GM19372 (cell line): Measurements from ENCODE around the gene NPAT.
"Not testable (repeated sequence)": the region's sequence is repeated elsewhere in the genome, so short reads cannot be mapped to it uniquely, and the experiment has no call there.

ENCODE experiments used
- ATAC-seq: cut with Tn5 transposase; IDR thresholded peaks from one replicate; pipeline ENCODE4 v1.9.1; 2021; ENCODE audit warnings: mild to moderate bottlenecking, low read depth, moderate library complexity; ENCODE audit not compliant: unreplicated experiment

The NPAT gene

DNA sequence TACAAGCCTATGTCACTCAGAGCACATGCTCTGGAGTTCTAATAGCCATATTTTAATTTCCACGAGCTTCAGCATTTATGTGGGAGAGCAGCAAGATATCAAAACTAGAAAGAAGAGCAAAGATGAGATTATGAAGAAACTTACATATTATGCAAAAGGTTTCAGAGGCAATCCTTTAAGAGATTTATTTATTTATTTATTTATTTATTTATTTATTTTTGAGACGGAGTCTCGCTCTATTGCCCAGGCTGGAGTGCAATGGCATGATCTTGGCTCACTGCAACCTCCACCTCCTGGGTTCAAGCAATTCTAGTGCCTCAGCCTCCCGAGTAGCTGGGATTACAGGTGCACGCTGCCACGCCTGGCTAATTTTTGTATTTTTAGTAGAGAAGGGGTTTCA, 59.6 kb downstream of the NPAT start:
- not testable (repeated sequence) for ATAC-seq

DNA sequence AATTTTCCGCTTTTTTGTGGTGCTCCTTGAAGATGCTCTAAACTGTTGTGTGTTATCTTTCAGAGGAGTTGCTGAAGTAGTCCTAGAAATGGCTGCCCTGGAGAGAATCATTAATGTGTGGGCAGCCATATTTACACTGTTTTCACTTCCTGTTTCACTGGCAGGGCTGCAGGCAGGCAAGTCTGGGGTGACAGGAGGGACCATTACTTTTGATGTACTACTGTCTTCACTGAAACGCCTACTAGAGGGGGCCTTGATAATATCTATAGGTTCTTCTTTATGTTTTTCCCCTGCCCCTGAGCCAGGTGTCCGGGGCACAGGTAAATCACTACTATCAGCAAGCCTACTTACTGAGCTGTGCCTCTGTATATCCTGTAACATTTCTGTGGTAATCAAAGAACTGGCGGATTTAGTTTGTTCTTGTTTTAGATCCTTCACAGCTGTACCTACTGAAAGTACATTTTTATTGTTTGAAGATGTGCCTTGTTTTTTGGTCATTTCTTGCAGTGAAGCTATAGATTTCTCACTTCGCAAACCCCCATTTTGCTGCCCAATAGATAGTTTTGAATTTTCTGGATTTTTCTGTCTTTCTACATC, 61.4 kb downstream of the NPAT start:
- peak; percentile 99 for ATAC-seq

DNA sequence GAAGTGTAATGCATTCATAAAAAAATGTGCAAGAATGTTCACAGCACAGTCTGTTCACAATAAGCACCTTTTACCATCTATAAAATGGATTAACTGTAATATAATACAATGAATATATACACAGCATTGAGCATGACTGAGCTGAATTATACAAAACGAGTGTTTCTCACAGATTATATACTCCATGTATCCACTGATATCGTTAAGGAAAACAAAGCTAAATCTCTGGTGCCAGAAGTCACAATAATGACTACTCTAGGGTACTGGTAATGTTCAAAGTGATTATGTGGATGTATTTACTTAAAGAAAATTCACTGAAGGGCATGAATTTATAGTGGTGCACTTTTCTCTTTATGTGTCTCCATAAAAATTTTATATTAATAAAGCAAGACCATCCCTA, 67.8 kb downstream of the NPAT start:
- no peak for ATAC-seq

DNA sequence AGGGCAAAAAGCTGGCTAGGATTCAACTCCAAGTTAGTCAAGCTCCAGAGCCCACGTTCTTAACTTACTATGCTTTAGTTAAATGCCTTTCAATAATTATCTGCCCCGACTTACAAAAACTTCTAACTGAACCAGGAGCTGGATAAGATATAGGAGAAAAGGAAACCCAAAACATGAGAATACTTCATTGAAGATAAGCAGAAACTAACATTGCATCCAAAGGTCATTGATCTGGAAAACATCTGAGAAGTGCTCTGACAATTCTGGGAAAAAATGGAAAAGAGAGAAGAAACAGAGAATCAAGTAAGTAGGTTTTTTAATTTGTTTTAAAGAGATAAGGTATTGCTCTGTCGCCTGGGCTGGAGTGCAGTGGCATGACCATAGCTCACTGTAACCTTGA, 73.9 kb downstream of the NPAT start:
- ATAC-seq = no peak

DNA sequence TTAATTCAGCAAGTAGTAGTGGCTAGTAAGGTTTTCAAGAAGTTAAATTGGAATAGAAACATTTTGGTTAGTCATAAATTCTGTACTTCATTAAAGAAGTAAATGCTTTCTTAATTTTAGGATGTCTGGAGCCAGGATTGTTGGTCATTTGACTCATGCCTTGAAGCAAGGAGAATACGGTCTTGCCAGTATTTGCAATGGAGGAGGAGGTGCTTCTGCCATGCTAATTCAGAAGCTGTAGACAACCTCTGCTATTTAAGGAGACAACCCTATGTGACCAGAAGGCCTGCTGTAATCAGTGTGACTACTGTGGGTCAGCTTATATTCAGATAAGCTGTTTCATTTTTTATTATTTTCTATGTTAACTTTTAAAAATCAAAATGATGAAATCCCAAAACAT, 75.3 kb downstream of the NPAT start:
- no peak for ATAC-seq

DNA sequence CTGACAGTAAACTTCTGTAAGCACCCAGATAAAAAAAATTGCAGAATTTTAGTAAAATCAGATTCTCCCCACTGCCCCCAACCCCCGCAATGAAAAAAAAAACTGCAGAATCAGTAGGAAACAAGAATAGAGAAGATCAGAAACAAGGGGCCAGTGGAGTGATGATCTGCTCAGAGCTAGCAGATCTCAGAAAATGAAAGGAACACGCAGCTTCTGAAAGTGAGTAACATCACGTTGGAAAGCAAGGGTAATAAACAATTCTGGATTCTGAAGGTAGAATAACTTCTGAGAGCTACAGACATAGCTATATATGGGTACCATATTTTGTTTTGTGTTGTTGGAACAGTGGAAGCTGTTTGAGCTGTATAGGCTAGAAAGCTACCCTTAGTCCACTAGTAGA, 77.8 kb downstream of the NPAT start:
- no peak for ATAC-seq

DNA sequence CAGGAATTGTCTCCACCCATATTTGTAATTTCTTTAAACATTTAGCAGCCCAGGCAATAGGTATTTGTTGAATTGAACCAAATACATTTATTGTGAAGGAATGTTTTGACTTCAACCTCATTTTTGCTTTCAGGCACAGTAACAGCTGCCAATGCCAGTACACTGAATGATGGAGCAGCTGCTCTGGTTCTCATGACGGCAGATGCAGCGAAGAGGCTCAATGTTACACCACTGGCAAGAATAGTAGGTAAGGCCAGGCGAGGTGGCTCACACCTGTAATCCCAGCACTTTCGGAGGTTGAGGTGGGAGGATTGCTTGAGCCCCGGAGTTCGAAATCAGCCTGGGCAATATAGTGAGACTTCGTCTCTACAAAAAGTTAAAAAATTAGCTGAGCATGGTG, 80.1 kb downstream of the NPAT start:
- no peak for ATAC-seq

DNA sequence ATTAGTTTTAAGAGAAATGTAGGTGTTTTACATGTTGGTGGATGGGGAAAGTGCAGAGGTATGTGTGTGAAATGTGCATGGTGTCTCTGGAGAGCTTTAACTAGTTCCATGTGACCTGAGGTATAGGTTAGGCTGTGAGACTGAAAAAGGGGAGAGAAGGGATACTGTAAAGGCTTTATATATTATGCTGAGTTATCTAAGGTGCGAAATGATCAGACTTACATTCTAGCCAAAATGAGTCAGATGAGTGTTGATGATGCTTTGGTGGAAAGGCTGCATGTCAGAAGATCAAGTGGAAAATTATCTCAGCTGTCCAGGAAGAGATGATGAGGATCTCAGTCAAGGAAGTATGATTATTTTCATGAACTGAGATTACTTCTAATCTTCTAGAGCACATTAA, 85.2 kb downstream of the NPAT start:
- no peak for ATAC-seq

DNA sequence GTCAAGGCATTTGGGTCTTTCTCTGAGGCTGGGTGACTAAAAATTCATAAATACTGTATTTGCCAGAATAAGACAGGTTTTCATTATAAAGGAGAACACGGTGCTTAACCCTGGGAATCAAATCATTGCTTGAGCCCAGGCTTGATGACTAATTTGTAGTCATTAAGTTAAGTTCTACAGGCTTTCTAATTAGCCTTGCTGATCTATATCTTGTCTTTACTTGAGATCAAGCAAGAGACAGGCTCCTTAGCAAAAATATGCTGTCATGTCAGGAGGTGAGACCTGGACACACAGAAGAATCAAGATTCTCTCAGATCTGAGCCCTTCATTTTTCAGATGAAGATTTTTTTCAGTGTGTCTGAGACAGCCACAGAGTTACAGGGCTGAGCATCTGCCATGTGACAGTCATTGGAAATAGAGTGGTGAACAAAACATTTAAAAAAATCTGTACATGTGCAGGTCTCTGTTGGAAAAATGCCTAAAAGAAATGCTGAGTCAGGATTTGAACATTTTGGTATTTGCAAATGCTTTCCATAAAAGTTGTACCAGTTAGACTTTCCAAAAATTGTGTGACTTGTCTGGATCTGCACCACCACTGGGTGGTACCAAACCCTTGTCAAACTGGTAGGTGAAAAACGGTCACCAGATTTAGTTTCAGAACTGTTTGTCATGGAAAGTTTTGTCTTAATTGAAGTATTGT, 86.4 kb downstream of the NPAT start:
- ATAC-seq = peak; percentile 55

DNA sequence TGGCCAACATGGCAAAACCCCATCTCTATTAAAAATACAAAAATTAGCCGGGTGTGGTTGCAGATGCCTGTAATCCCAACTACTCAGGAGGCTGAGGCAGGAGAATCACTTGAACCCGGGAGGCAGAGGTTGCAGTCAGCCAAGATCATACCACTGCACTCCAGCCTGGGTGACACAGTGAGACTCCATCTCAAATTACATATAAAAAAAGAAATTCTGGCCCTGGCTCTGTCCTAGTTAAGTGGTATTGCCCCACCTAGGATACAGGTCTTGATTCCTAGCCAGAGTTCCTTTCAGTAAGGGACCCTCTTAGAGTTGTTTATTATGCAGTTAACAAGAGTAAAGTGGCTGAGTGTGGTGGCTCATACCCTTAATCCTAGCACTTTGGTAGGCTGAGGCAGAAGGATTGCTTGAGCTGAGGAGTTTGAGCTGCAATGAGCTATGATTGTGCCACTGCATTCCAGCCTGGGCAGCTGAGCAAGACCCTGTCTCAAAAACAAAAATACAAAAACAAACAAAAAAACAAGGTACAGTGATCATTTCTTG, 89.4 kb downstream of the NPAT start:
- not testable (repeated sequence) for ATAC-seq

DNA sequence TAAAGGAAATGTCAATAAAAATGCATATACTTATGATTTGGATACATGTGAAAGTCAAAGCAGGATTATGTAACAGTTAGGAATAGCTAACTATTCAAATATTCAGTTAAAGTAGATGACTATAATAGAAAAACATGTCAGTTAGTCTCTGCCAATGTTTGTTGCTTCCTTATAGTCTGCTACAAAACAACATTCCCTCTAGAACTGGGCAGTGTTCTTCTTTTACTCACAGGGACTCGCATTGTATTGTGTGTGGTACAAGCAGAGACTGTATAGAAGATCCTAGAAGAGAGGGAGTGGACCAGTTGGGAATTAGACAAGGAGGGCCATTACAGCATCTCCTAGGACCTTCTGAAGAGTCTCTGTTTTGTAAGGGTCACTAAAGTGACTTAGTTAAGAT, 90.4 kb downstream of the NPAT start:
- ATAC-seq = no peak

DNA sequence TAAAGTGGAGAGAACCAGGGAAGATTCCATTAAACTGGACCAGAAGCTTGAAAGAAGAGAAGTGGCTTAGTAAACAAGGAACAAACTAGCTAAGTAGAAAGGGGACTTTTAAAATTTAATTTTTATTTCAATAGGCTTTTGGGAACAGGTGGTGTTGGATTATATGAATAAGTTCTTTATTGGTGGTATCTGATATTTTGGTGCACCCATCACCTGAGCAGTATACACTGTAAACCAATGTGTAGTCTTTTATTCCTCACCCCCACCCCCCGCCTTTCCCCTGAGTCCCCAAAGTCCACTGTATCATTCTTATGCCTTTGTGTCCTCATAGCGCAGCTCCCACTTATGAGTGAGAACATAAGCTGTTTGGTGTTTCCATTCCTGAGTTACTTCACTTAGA, 93.7 kb downstream of the NPAT start:
- no peak for ATAC-seq

DNA sequence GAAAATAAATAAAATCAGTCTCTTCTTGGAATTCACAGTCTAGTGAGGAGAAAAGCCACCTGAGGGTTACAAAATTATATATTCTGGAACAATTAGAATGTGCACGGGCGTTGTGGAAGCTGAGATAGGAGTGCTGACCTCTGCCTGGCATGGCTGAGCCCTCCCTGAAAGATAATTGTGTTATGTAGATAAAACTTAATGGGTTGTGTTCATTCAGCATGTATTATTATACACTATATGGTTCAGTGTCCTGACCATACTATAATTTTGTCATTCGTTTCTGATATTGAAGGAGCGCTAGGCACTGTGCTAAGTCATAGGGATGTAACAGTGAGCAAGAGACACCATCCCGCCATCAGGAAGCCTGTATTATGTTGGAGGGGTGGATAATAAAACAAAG, 97.3 kb downstream of the NPAT start:
- ATAC-seq = no peak

DNA sequence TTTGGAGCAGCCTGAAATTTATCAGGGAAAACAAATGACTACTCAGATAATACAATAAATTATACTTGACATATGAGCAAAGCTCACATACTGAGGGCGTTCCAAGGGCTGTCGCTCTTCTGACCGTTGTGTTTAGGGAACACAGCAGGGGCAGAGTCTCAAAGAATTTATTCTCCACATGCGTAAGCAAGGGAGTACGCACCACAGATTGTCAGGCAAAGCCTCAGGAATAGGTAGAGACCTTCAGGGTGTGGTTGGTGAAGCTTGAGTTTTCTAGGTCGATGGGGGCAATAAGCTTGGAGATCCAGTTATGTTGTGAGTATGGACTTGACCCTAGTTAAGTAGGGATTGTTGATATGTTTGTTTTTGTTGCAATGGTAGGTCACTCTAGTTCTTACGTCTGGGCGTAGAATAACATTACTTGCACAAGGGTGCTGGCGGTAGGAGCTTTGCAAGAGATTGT, 100.2 kb downstream of the NPAT start:
- ATAC-seq = no peak

DNA sequence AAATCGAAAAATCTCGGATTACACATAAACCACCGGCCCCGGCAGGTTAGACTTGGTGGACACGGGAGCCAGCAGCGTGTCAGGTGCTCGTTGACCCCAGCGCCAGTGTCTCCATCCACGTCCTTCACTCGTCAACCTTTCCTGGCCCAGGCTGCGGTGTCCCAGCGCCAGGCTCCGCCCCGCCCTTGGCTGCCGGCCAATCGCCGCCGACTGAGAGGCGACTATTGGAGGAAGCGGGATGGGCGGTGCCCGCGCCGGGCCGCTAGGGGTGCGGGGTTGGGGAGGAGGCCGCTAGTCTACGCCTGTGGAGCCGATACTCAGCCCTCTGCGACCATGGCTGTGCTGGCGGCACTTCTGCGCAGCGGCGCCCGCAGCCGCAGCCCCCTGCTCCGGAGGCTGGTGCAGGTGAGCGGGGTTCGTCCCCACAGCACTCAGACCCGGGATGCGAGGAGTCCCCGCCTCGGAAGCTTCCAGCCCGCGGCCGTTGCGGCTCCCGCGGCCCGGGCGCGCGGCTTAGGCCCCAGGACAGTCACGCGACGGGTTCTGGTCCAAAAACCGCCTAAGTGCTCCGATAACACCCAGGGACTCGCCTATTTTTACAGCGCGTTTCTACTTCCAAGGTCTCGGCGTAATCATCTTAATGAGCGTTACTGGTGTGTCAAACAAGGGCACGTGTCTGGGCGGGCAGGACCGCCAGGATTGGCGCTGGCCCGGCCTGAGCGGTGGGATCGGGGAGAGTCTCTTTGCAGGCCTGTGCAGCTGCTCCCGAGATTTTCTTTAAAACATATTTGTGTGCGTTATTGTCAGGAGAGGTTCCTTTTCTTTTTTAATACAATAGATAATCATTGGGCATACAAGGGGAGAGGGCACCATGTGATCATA, 100.9 kb downstream of the NPAT start, which contains the start of gene ACAT1:
Gene ACAT1, plus strand, starts transcription at position 294 of the 882 bp plus-strand sequence. Its CDS starts 40 bp downstream, at position 334.
- peak; percentile 98 for ATAC-seq

DNA sequence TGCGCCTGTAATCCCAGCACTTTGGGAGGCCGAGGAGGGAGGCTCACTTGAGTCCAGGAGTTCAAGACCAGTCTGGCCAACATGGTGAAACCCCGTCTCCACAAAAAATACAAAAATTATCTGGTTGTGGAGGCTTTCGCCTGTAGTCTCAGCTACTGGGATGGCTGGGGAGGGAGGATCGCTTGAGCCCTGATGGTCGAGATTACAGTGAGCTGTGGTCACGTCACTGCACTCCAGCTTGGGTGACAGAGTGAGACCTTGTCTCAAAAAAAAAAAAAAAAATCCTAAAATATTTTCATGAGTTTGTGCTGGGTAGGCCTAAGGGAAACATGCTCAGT, 101.5 kb downstream of the NPAT start:
- not testable (repeated sequence) for ATAC-seq

DNA sequence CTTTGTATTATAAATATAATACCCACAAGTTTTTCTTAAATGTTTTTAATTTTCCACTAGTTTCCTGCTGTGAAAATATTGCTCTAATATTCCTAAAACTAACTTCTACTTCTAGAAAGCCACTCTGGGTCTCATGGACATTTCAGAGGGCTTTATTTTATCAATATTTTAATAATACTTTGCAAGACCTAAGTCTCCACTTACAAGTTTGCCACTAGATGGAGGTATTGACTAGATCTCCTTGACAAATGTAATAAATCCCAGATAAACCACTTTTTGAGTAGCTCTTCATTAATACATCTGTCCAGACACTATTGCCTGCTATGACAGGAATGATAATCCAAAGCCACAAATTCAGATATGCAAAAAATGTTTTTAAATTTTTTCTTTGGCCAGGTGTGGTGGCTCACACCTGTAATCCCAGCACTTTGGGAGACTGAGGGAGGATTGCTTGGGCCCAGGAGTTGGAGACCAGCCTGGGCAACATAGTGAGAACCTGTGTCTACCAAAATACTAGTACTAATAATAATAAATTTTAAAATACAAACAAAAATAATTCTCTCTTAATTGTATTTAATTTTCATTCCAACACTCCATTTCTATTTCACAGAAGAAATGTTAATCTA, 104.6 kb downstream of the NPAT start:
- no peak for ATAC-seq

DNA sequence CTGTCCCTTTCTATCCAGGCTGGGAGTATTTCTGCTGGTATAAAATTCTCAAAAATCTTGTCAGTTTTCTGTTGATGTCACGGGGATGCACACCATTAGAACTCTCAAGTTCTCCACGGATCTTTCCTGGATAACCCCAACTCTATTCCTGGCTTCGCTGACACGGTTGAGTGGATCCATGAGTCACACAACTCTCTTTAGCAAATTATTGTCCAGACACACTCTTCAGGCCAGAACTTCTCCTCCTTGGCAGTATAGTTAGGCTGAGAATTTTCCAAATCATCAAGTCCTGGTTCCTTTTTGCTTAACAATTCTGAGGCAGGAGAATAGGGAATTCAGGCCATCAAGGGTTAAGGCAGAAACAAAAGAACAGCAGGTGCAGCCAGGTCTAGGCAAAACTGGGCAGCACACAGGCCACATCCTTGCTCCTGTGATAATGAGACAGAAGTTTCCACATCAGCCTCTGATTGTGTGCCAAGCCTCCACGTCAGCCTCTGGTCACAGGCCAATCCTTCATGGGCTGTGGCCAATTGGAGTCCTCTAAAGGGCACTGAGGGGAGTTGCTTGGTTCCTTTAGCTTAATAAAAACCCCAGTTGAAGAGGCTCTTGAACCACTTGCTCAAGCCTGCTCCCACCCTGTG, 106.8 kb downstream of the NPAT start:
- no peak for ATAC-seq

DNA sequence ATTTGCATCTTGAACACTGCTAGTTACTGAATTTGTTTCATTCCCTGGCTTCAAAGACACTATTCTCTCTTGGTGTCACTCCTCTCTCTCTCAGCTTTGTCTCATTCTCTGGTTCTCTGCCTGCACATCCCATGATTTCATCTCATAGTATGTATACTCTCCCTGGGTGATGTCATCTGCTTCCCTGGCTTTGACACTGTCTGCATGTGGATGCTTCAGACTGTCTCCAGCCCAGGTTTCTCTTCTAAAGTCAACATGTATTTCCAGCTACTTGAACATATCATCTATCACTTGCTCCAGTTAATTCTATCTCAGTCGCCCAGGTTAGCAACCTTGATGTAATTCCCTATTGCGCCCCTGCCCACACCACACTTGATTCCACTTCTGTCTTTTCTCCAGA, 110.4 kb downstream of the NPAT start:
- ATAC-seq = no peak

DNA sequence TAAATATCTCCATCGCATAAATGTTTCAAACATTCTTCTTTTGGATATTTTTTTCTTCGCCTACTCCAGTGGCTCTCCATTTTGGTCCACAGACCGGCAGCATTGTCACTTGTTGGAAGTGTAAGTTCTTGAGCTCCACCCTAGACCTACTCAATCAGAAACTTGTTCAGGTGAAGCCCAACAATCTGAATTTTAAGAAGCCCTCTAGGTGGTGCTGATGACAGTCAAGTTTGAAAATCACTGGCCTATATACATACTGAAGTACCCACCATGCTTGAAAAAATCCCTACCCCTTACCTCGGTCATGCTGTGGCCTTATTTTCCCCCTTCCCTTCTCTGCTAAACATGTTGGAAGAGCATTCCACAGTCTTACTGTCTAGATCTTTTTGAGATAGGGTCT, 111.3 kb downstream of the NPAT start:
- no peak for ATAC-seq
